B cell (primary cell): ENCODE results near the gene LRCH3. TPM values are rescaled to one million over a fixed set of nuclear protein-coding genes. Genes with fewer than 3 reads are reported as not detected.

Experiments
- ATAC-seq: fragments of 200-7000 bp; cut with Tn5 transposase; one replicate; pipeline ENCODE4 v1.10.0; 2021; ENCODE audit warnings: low read depth, mild to moderate bottlenecking, moderate number of reproducible peaks, moderate library complexity
- CTCF ChIA-PET: fragments of 350-600 bp; sonication (Branson Sonifier 250); formaldehyde crosslinking; loops from one replicate; lab custom pipeline; 2021; ENCODE audit warnings: antibody characterized with exemption, inconsistent platforms; lab: Charles Lee
- POLR2A ChIA-PET: fragments of 350-600 bp; sonication (Branson Sonifier 250); formaldehyde crosslinking; loops from one replicate; lab custom pipeline; 2021; ENCODE audit warnings: antibody characterized with exemption; lab: Charles Lee
- DNase-seq: peaks from one replicate; pipeline ENCODE4 v3.0.0; 2013
- H2AFZ ChIP-seq: 2 replicates; pipeline ENCODE4 v1.6.1; 2012; ENCODE audit warnings: mild to moderate bottlenecking, low read depth, low read length; ENCODE audit not compliant: insufficient read depth, poor library complexity, severe bottlenecking
- H3K27ac ChIP-seq, 2 donors: 1 replicate in 1 of 2; 2 replicates in 1 of 2; pipeline ENCODE4 v1.5.1; 2012 to 2013; ENCODE audit warnings: low read length in 2 of 2, mild to moderate bottlenecking in 2 of 2, moderate library complexity in 1 of 2
- H3K27me3 ChIP-seq, 4 experiments: fragments of 200-600 bp in 1 of 4; sonication (generic) in 1 of 4; replicated peaks in 1 of 4; 1 replicate in 2 of 4; 2 replicates in 2 of 4; pipeline versions ENCODE4 v1.6.1 to v1.7.0; 2013 to 2016; ENCODE audit warnings: low read length in 3 of 4, mild to moderate bottlenecking in 2 of 4, mixed read lengths in 1 of 4, moderate library complexity in 1 of 4; ENCODE audit not compliant: insufficient read depth in 4 of 4, control insufficient read depth in 3 of 4; ENCODE audit errors: control extremely low read depth in 1 of 4
- H3K36me3 ChIP-seq, 2 experiments: replicated peaks in 1 of 2; 1 replicate in 1 of 2; 2 replicates in 1 of 2; pipeline versions ENCODE4 v1.6.1 to v1.7.1; 2013; ENCODE audit warnings: low read length in 1 of 2; ENCODE audit not compliant: insufficient read depth in 2 of 2, control insufficient read depth in 1 of 2; ENCODE audit errors: control extremely low read depth in 1 of 2, extremely low read depth in 1 of 2
- H3K4me1 ChIP-seq, 2 donors: fragments of 200-600 bp in 1 of 2; sonication (generic) in 1 of 2; 1 replicate in 1 of 2; 2 replicates in 1 of 2; pipeline versions ENCODE4 v1.5.1 to v1.6.1; 2013 to 2017; ENCODE audit warnings: low read length in 2 of 2; ENCODE audit not compliant: control insufficient read depth in 2 of 2, insufficient read depth in 2 of 2
- H3K4me2 ChIP-seq: replicated peaks from 2 replicates; pipeline ENCODE3; 2012; ENCODE audit warnings: mild to moderate bottlenecking, low read depth, low read length; ENCODE audit not compliant: poor library complexity, severe bottlenecking
- H3K4me3 ChIP-seq, 5 experiments: fragments of 200-600 bp in 1 of 5; sonication (generic) in 1 of 5; 1 replicate in 3 of 5; 2 replicates in 2 of 5; pipeline versions ENCODE4 v1.5.1 to v1.7.0; 2011 to 2016; ENCODE audit warnings: low read length in 4 of 5, mild to moderate bottlenecking in 4 of 5, low read depth in 2 of 5, control low read depth in 1 of 5, moderate library complexity in 1 of 5; ENCODE audit not compliant: insufficient read depth in 1 of 5; ENCODE audit errors: control extremely low read depth in 1 of 5, extremely low read depth in 1 of 5
- H3K79me2 ChIP-seq: fragments of 200-600 bp; sonication (generic); one replicate; pipeline ENCODE4 v1.6.0; 2016; ENCODE audit warnings: low read length; ENCODE audit not compliant: control insufficient read depth, insufficient read depth
- H3K9ac ChIP-seq: fragments of 200-600 bp; sonication (generic); 2 replicates; pipeline ENCODE4 v1.6.1; 2017; ENCODE audit warnings: mild to moderate bottlenecking, low read length, moderate library complexity
- H3K9me3 ChIP-seq, 3 donors: one replicate each; pipeline versions ENCODE4 v1.6.1 to v1.7.1; 2013; ENCODE audit warnings: low read length in 2 of 3; ENCODE audit not compliant: control insufficient read depth in 2 of 3, insufficient read depth in 1 of 3; ENCODE audit errors: control extremely low read depth in 1 of 3
- H4K20me1 ChIP-seq: 2 replicates; pipeline ENCODE4 v1.6.0; 2012; ENCODE audit warnings: mild to moderate bottlenecking, low read length; ENCODE audit not compliant: insufficient read depth, control insufficient read depth, poor library complexity, severe bottlenecking
- H3K27ac Mint-ChIP-seq: one replicate; pipeline ENCODE4 v1.8.0; 2021; ENCODE audit warnings: mixed read lengths
- H3K27me3 Mint-ChIP-seq: one replicate; pipeline ENCODE4 v1.8.0; 2021; ENCODE audit warnings: mixed read lengths
- H3K4me1 Mint-ChIP-seq: one replicate; pipeline ENCODE4 v1.8.0; 2021; ENCODE audit warnings: mixed read lengths
- H3K4me3 Mint-ChIP-seq: one replicate; pipeline ENCODE4 v1.8.0; 2021; ENCODE audit warnings: mixed read lengths
- H3K9me3 Mint-ChIP-seq: one replicate; pipeline ENCODE4 v1.8.0; 2022; ENCODE audit warnings: mixed read lengths; ENCODE audit not compliant: insufficient read depth
- CTCF ChIP-seq: fragments of 200-600 bp; IDR thresholded peaks from one replicate; pipeline ENCODE4 v1.8.0; 2022; ENCODE audit warnings: antibody characterized with exemption, mild to moderate bottlenecking
- EZH2 ChIP-seq: IDR thresholded peaks from 2 replicates; pipeline ENCODE4 v1.6.1; 2012; ENCODE audit warnings: borderline replicate concordance, low read depth, mild to moderate bottlenecking, moderate library complexity, low read length; ENCODE audit not compliant: insufficient read depth, poor library complexity, severe bottlenecking
- WGBS: methylation state at CpG from one replicate; pipeline ENCODE4 v1.1.5; 2013; ENCODE audit warnings: missing lambda C conversion rate; ENCODE audit not compliant: insufficient coverage; 5-methylcytosine and 5-hydroxymethylcytosine counted together
- intact Hi-C: fragments of 100-400 bp; cut with micrococcal nuclease; formaldehyde crosslinking; loops from one replicate; pipeline ENCODE4 v1.10.0; 2022
- polyA plus RNA-seq: library from polyadenylated mRNA; depleted of rRNA; stranded (reverse); fragments of >200 nt; gene quantifications from 2 replicates; pipeline ENCODE4 v1.2.3, GENCODE V29; 2012
- total RNA-seq, 2 donors: library from RNA; stranded (reverse); fragments of 120-200 nt in 1 of 2; gene quantifications; 1 replicate in 1 of 2; 2 replicates in 1 of 2; pipeline versions ENCODE4 v1.2.3 to v1.2.4, GENCODE V29; 2013 to 2022

Gene LRCH3
- total and polyA plus RNA-seq, 2 donors (not counting 1 experiment from before 2014, with no cell fraction given): 30.1 to 136 TPM

GRCh38 chr3:197793247-197793646, 2.2 kb downstream of the LRCH3 start:
- no peak overlapping the region for H3K9ac ChIP-seq
- ChIA-PET CTCF (interaction anchor here (1.0 to 2.6 kb wide), 4 partner anchors 8 to 195 kb away, joined by 3 to 8 read pairs (median 6); no protein-coding TSS in a partner anchor), POLR2A (interaction anchor here (0.6 to 0.9 kb wide), 4 partner anchors 11 to 57 kb away, joined by 3 to 7 read pairs (median 3); no protein-coding TSS in a partner anchor)
- DNase-seq (no peak), ATAC-seq (no peak)
- H3K27ac ChIP-seq: peak overlapping the region; percentile 7 to 59
- TF ChIP-seq EZH2: no peak
- no peak for TF ChIP-seq CTCF
- no CpG with 5 or more reads among the region's 2 CpGs for WGBS
- Mint-ChIP-seq H3K4me3 (peak overlapping the region; percentile 77), H3K9me3 (no peaks in the 10 kb centered on the region), H3K27me3 (no peaks in the 10 kb centered on the region), H3K4me1 (peaks cover 63% of the 10 kb centered on the region), H3K27ac (peak overlapping the region; percentile 77)
- no peaks in the 10 kb centered on the region for H3K9me3 ChIP-seq
- H3K27me3 ChIP-seq: no peaks in the 10 kb centered on the region
- H3K4me2 ChIP-seq: peak overlapping the region; percentile 47
- peaks cover 39 to 41% of the 10 kb centered on the region in 2 donors for H3K4me1 ChIP-seq
- H2AFZ ChIP-seq: no peak overlapping the region
- peaks cover 5% of the 10 kb centered on the region for H4K20me1 ChIP-seq
- peaks cover 86% of the 10 kb centered on the region for H3K79me2 ChIP-seq
- no peaks in the 10 kb centered on the region for H3K36me3 ChIP-seq
- H3K4me3 ChIP-seq: no peak overlapping the region
- intact Hi-C loops: loop anchor here (5.0 kb wide), 3 partner anchors 54 to 154 kb away; no protein-coding TSS in a partner anchor

GRCh38 chr3:197794115-197794514, 3.1 kb downstream of the LRCH3 start:
- Mint-ChIP-seq H3K27me3 (no peaks in the 10 kb centered on the region), H3K4me3 (peak overlapping the region; percentile 35), H3K27ac (peak overlapping the region; percentile 67), H3K4me1 (peaks cover 71% of the 10 kb centered on the region), H3K9me3 (no peaks in the 10 kb centered on the region)
- H3K4me1 ChIP-seq: peaks cover 47 to 49% of the 10 kb centered on the region in 2 donors
- CTCF ChIA-PET: interaction anchor here (1.8 to 2.6 kb wide), 2 partner anchors 11 to 195 kb away, joined by 7 to 8 read pairs; no protein-coding TSS in a partner anchor
- no peaks in the 10 kb centered on the region for H3K27me3 ChIP-seq
- peak overlapping the region in 1 of 2 donors; percentile 59 for H3K27ac ChIP-seq
- H3K9ac ChIP-seq: no peak overlapping the region
- POLR2A ChIA-PET: interaction anchor here (0.6 kb wide), 1 partner anchor 15 kb away, joined by 3 read pairs; no protein-coding TSS in a partner anchor
- ATAC-seq: no peak
- H3K36me3 ChIP-seq: no peaks in the 10 kb centered on the region
- no CpG with 5 or more reads among the region's 1 CpG for WGBS
- DNase-seq: peak; percentile 32
- no peak for TF ChIP-seq EZH2
- TF ChIP-seq CTCF: no peak
- H3K79me2 ChIP-seq: peaks cover 95% of the 10 kb centered on the region
- no peak overlapping the region for H2AFZ ChIP-seq
- no peaks in the 10 kb centered on the region for H3K9me3 ChIP-seq
- H4K20me1 ChIP-seq: peaks cover 7% of the 10 kb centered on the region
- intact Hi-C loops: loop anchor here (5.0 kb wide), 3 partner anchors 53 to 153 kb away; no protein-coding TSS in a partner anchor
- H3K4me2 ChIP-seq: peak overlapping the region; percentile 47
- H3K4me3 ChIP-seq: no peak overlapping the region
